Left ventricle myocardium superior (tissue), 1 donor: Measurements from ENCODE around the gene FSCN2. TPM values are rescaled to one million over a fixed set of nuclear protein-coding genes. Genes with fewer than 3 reads are reported as not detected.

Source experiments
- ATAC-seq: fragments of 200-7000 bp; cut with Tn5 transposase; one replicate; pipeline ENCODE4 v1.9.1; 2020; ENCODE audit warnings: mild to moderate bottlenecking, moderate library complexity
- DNase-seq: peaks from one replicate; pipeline ENCODE4 v3.0.0-alpha.2; 2020
- intact Hi-C: fragments of 100-400 bp; cut with micrococcal nuclease; formaldehyde crosslinking; loops from one replicate; pipeline ENCODE4 v1.11.0; 2022
- total RNA-seq: library from RNA; stranded (reverse); fragmentation: NEBNext Ultra II Directional; extraction: Animal tissue kit (Norgen Biotek cat#: 25700); gene quantifications from one replicate; pipeline ENCODE4 v1.2.1, GENCODE V29; 2021
- donor health status: DM: no; HTN: yes; CAD: no; lungs with severe emphysema.

Gene FSCN2
- total RNA-seq, 1 donor from 2014 or later, result 0.50 TPM

DNA sequence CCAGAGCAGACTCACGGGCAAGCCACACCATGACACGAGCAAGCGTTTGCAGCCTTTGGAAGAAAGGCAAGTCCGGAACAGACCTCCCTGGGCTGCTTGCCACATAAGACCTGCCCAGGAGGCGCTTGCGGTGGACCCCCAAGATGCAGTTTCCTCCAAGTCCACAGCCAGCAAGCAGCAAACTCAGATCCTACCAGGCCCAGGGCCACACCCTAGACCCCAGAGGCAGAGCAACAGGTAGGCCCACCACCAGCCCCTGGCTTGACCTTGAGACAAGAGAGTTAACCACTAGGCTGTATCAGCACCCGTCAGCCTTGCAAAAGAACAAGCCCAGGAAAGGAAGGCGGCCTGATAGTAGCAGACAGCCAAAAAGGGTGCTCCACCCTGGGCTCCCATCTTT is 21.6 kb downstream of the FSCN2 start:
- no peak for DNase-seq
- intact Hi-C loops, result no loop called here
- ATAC-seq, result no peak

GRCh38 chr17:81550285-81550684 is 22.1 kb downstream of the FSCN2 start:
- ATAC-seq (no peak), DNase-seq (peak; percentile 26)
- intact Hi-C loops, result no loop called here

- DNase-seq (peak; percentile 25), ATAC-seq (no peak)
- intact Hi-C loops, result no loop called here
Measured at GRCh38 chr17:81550830-81551457, 22.8 kb downstream of the FSCN2 start.

GRCh38 chr17:81551458-81552243 is 23.5 kb downstream of the FSCN2 start:
- peak; percentile 50 for DNase-seq
- intact Hi-C loops, result no loop called here
- peak; percentile 21 for ATAC-seq

DNA sequence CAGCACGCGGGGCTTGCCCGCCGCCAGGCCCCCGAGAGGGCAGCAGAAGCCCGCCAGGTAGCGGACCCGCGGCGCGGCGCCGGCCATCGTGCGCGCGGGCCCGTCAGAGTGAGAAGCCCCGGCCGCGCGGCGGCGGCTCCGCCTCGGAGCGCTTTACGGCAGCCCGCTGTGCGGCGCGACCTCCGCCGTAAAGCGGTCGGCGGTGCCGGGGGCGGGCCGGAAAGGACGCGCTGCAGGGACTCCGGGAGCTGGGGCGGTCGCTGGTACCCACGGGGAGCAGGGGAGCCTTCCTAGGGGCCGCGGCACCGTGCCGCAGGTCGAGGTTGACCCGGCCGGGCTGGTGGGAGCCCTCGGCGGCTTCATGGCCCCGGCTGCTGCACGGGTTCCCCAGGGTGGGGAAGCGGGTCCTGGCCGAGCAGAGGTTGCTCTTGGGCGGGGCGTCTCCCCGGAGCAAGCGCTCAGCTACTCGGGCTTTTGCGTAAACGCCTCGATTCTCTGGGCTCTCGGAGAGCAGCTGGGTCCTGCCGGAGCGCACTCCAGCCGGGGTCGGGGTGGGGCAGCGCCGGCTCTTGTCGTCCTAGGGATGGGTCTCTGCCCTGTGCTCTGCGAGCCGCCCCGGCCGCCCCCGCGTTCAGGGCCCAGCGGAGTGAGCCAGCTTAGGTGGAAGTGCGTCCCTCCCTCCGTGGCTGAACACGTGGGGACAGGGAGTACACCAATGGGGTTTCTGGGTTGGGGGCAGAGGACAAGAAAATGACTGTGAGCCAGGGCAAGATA is 24.3 kb downstream of the FSCN2 start, which contains the start of gene FAAP100:
FAAP100 (minus strand) TSS at position 110 of the 774 bp plus-strand sequence; CDS start at position 87, 23 bp downstream.
- intact Hi-C loops, result no loop called here
- DNase-seq (peak; percentile 90), ATAC-seq (peak; percentile 78)

DNA sequence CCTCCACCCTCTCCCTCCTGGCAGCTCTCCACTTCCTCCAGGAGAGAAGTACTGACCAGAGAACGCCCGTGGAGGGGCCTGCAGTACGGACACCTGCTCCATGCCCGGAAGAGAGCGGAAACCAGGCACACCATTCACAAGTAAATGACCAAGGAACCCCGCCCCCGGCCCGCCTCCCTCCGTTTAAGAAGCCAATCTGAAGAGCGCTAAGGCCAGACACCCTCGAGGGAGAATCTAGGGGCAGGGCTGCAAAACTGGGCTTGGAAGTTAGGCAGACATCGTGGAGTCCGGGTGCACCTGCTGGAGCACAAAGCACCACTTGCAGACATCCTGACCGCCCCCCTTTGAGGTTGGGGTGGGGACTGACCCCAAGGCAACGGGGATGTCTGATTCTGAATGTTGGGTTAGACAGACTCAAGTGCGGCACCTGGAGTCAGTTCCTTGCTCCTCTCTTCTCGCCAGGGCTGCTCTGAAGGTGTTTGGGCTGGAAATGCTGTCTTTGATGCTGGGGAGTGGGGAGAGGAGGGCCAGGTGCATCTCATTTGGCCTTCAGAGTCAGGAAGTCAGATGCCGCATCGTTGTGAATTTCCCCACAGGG is 24.9 kb downstream of the FSCN2 start:
- intact Hi-C loops, result no loop called here
- DNase-seq, result peak; percentile 74

GRCh38 chr17:81553616-81554181 is 25.5 kb downstream of the FSCN2 start:
- peak; percentile 41 for DNase-seq
- ATAC-seq, result no peak
- intact Hi-C loops, result no loop called here

More for the DNA sequence above, 24.9 kb downstream of the FSCN2 start:
- peak; percentile 49 for ATAC-seq

- DNase-seq (peak; percentile 33), ATAC-seq (peak; percentile 51)
- intact Hi-C loops, result no loop called here
Measured at GRCh38 chr17:81556175-81556691, 28.1 kb downstream of the FSCN2 start.

DNA sequence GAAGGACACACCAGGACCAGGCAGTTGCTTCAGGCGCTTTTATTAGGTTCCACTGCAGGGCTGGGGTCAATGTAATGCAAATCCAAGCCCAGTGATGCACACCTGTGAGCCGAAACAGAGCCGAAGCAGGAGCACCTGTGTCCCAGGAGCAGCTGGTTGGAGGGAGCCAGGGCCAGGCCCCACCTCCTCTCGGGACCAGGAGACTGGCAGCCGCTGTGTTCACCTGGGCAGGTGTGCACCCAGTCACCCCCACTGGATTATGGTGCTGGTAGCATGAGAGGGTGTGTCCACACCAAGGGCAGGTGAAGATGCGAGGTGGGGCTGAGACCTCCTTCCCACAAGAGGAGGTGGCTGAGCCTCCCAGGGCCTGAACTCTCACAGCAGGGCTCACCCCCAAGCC is 28.7 kb downstream of the FSCN2 start:
- intact Hi-C loops, result no loop called here
- ATAC-seq (no peak), DNase-seq (peak; percentile 12)

DNA sequence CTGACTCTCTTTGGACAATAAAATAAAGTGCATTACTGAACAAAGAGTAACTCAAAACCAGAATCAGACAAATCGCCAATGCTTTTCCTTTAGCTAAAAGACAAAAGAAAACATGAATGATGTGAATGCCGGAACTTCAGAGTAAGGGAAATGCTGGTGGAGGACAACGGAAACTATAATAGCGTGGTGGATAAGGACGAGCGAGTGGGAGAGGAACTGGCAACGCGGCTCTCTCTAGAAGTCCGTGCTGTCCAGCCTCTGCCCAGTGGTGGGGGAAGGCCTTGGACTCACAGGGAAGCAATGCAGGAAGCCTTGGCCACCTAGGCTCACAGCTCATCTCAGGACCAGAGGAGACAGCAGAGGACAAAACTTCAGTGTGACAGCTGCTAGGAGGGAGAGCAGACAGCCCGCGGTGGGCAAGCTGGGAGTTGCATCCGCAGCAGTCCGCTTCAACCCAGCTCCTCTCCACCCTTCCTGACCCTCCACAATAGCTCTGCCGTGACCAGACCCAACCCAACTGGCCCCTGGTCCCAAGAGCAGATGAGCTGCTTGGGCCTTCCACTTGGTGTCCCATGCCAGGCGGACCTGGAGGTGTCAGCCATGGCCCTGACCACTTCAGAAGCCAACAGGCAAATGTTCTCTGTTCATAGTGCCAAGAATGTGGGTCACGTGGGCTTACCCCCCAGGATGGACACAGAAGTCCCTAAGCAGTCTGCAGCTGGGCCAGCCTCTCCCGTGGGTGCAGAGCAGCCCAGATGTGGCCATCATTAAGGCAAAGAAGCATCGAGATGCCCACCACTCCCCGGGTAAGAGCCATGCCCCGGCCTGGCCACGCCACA is 29.3 kb downstream of the FSCN2 start:
- ATAC-seq, result peak; percentile 4
- no peak for DNase-seq
- intact Hi-C loops, result no loop called here

GRCh38 chr17:81558115-81558468 is 29.9 kb downstream of the FSCN2 start:
- DNase-seq (no peak), ATAC-seq (no peak)
- intact Hi-C loops, result no loop called here

GRCh38 chr17:81558941-81559806 is 31.0 kb downstream of the FSCN2 start:
- ATAC-seq (peak; percentile 69), DNase-seq (peak; percentile 69)
- intact Hi-C loops, result no loop called here

GRCh38 chr17:81561494-81561885 is 33.3 kb downstream of the FSCN2 start:
- ATAC-seq, result no peak
- intact Hi-C loops, result no loop called here
- DNase-seq, result no peak

DNA sequence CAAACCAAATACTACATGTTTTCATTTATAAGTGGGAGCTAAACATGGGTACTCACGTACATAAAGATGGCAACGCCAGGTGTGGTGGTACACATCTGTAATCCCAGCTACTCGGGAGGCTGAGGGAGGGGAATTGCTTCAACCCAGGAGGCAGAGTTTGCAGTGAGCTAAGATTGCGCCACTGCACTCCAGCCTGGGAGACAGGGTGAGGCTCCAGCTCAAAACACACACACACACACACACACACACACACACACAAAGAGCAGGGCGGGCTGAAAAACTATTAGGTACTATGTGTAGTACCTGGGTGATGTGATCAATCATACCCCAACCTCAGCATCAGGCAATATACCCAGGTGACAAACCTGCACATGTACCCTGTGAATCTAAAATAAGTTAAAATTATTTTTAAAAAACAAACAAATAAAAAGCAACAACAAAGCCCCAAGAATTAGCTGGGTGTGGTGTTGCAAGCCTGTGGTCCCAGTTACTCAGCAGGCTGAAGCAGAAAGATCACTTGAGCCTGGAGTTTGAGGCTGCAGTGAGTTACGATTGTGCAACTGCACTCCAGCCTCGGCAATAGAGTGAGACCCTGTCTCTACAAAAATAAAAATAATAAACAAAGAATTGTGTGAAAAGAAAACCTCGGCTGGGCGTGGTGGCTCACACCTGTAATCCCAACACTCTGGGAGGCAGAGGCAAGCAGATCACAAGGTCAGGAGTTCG is 35.8 kb downstream of the FSCN2 start:
- no peak for ATAC-seq
- intact Hi-C loops, result no loop called here
- no peak for DNase-seq

GRCh38 chr17:81564778-81565177 is 36.6 kb downstream of the FSCN2 start:
- no peak for ATAC-seq
- intact Hi-C loops, result no loop called here
- no peak for DNase-seq

DNA sequence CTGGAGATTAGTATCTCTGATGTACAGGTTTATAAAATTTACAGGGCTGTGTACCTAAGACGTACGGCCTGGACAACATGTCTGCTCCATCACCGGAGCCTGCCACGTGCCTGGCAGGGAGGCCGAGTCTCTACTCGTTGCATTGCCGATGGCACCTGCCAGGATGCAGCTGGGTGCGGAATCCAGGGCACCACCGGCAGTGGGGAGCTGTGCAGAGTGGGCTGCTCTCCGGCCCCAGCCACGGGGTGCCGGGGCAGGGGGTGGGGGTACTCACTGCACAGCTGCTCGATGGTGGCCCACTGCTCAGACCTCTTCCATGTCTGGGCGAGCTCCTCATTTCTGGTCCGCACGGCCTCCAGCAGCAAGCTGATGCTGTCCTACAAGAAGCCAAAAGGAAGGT is 37.1 kb downstream of the FSCN2 start:
- ATAC-seq (no peak), DNase-seq (no peak)
- intact Hi-C loops, result no loop called here
